K562 (cell line): Measurements from ENCODE around the gene ZNF428. TPM values are rescaled to one million over a fixed set of nuclear protein-coding genes. Genes with fewer than 3 reads are reported as not detected.

Source experiments
- BRCA1 ChIP-seq, 2 experiments: fragments of 450-650 bp in 1 of 2; sonication (generic) in 1 of 2; formaldehyde crosslinking in 1 of 2; IDR thresholded peaks; 2 replicates each; pipeline versions ENCODE4 v1.5.0 to v1.6.1; 2017 to 2020; ENCODE audit warnings: mild to moderate bottlenecking in 1 of 2, missing genetic modification reagents in 1 of 2
- BRD9 ChIP-seq: fragments of 450-650 bp; IDR thresholded peaks from 2 replicates; pipeline ENCODE4 v1.6.1; 2018; ENCODE audit warnings: low read depth; ENCODE audit not compliant: partially characterized antibody
- CHD4 ChIP-seq: fragments of 200-600 bp; sonication (generic); IDR thresholded peaks from 3 replicates; pipeline ENCODE4 v1.6.1; 2012; ENCODE audit warnings: low read depth, mild to moderate bottlenecking, mixed read lengths, low read length, inconsistent platforms; ENCODE audit not compliant: insufficient read depth, insufficient replicate concordance, poor library complexity, severe bottlenecking
- CREB5 ChIP-seq: fragments of 250-450 bp; sonication (Bioruptor Pico); IDR thresholded peaks from 2 replicates; pipeline ENCODE4 v1.5.0; 2020; ENCODE audit warnings: mild to moderate bottlenecking
- E2F5 ChIP-seq: sonication (generic); formaldehyde crosslinking; IDR thresholded peaks from 2 replicates; pipeline ENCODE4 v1.8.0; 2022; ENCODE audit warnings: mild to moderate bottlenecking, missing genetic modification reagents
- GTF2B ChIP-seq: IDR thresholded peaks from 2 replicates; pipeline ENCODE4 v1.6.1; 2011; ENCODE audit not compliant: insufficient read length; ENCODE audit errors: extremely low read depth
- KAT2B ChIP-seq: IDR thresholded peaks from one replicate; pipeline ENCODE4 v1.6.1; 2012; ENCODE audit warnings: low read depth, mild to moderate bottlenecking, control low read depth, inconsistent platforms, low read length, moderate library complexity
- KHSRP ChIP-seq: fragments of 450-650 bp; IDR thresholded peaks from 2 replicates; pipeline ENCODE4 v1.6.1; 2017
- MEF2A ChIP-seq: IDR thresholded peaks from 2 replicates; pipeline ENCODE4 v1.6.1; 2011; ENCODE audit warnings: low read depth, mild to moderate bottlenecking, low read length, moderate library complexity; ENCODE audit not compliant: control insufficient read depth
- PTTG1 ChIP-seq: fragments of 450-650 bp; IDR thresholded peaks from 2 replicates; pipeline ENCODE4 v1.6.1; 2016; ENCODE audit warnings: low read depth, mild to moderate bottlenecking, missing genetic modification characterization, missing compliant biosample characterization
- SMAD2 ChIP-seq: fragments of 150-350 bp; IDR thresholded peaks from 2 replicates; pipeline ENCODE4 v1.6.1; 2014; ENCODE audit warnings: low read depth, mild to moderate bottlenecking, low read length
- U2AF2 ChIP-seq: fragments of 200-400 bp; formaldehyde crosslinking; optimal IDR thresholded peaks from 2 replicates; pipeline ENCODE3; 2017; ENCODE audit warnings: low read depth, mild to moderate bottlenecking, low read length
- ZBTB11 ChIP-seq, 3 experiments: fragments of 200-800 bp in 1 of 3; fragments of 250-450 bp in 1 of 3; fragments of 450-650 bp in 1 of 3; sonication (Bioruptor Pico) in 1 of 3; sonication (Bioruptor generic) in 1 of 3; formaldehyde crosslinking in 1 of 3; IDR thresholded peaks; 2 replicates each; pipeline versions ENCODE4 v1.6.1 to v1.8.0; 2016 to 2022; ENCODE audit warnings: mild to moderate bottlenecking in 2 of 3, missing genetic modification characterization in 2 of 3, missing compliant biosample characterization in 1 of 3, moderate library complexity in 1 of 3
- ZNF121 ChIP-seq: sonication (generic); formaldehyde crosslinking; conservative IDR thresholded peaks from 2 replicates; pipeline ENCODE4 v1.8.0; 2022; ENCODE audit warnings: missing genetic modification reagents
- polyA plus RNA-seq, 8 experiments: library from polyadenylated mRNA; depleted of rRNA in 4 of 8; stranded (reverse) in 5 of 8; unstranded in 3 of 8; fragments of >200 nt; fragmentation: Nextera tagmentation in 2 of 8; fragmentation: Illumina TruSeq in 1 of 8; extraction: Ambion mirVana in 2 of 8; extraction: Trizol in 1 of 8; gene quantifications; 2 replicates each; pipeline versions ENCODE4 v1.2.1 to v1.2.3, GENCODE V29; 2011 to 2014; ENCODE audit warnings: inconsistent platforms in 1 of 8, missing spikeins in 1 of 8
- total RNA-seq, 7 experiments: library from RNA; depleted of rRNA in 6 of 7; stranded (reverse); fragments of >200 nt in 6 of 7; fragmentation: Illumina TruSeq in 2 of 7; extraction: Trizol in 2 of 7; gene quantifications; 2 replicates each; pipeline versions ENCODE4 v1.2.1 to v1.2.3, GENCODE V29; 2011 to 2021; ENCODE audit warnings: low replicate concordance in 1 of 7
- TF ChIP-seq, protein P1 (sequence below): fragments of 450-650 bp; conservative IDR thresholded peaks from 2 replicates; pipeline ENCODE4 v1.6.1; 2016; ENCODE audit warnings: missing genetic modification characterization, low read depth, mild to moderate bottlenecking, missing compliant biosample characterization, moderate library complexity

Gene ZNF428
- total and polyA plus RNA-seq, 9 of the 15 experiments (the other 6 are each of a cell fraction or from before 2014, with no cell fraction given), result 0.15 to 85.7 (median 15.9) TPM

GRCh38 chr19:43619262-43620060 lies at the start of gene ZNF428 (continued):
- TF ChIP-seq SMAD2 (no peak), ZBTB11 (CRISPR knock-in tag; IDR thresholded peaks at IDR 0.05) (peak in 1 of 3 experiments; percentile 64; a peak in 2 of 6 replicates), GTF2B (no peak), U2AF2 (no peak), BRCA1 (IDR thresholded peaks at IDR 0.05) (no peak), BRCA1 (CRISPR knock-in tag; IDR thresholded peaks at IDR 0.05) (no peak), PTTG1 (no peak), ZNF121 (CRISPR knock-in tag) (no peak), BRD9 (no peak), CHD4 (no peak), KHSRP (no peak), KAT2B (no peak), CREB5 (CRISPR knock-in tag) (no peak), E2F5 (CRISPR knock-in tag) (no peak), MEF2A (no peak)
- TF ChIP-seq, protein P1, sequence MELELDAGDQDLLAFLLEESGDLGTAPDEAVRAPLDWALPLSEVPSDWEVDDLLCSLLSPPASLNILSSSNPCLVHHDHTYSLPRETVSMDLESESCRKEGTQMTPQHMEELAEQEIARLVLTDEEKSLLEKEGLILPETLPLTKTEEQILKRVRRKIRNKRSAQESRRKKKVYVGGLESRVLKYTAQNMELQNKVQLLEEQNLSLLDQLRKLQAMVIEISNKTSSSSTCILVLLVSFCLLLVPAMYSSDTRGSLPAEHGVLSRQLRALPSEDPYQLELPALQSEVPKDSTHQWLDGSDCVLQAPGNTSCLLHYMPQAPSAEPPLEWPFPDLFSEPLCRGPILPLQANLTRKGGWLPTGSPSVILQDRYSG (tag), result no peak
